Dendritic cell treated with granulocyte-macrophage colony-stimulating factor and Interleukin-4, amounts not matched to agents 40 ng/mL and 50 ng/mL, for 4 days (primary cell): ENCODE results near the gene SRCIN1.

Source experiments
- H3K27ac Mint-ChIP-seq: one replicate; pipeline ENCODE4 v1.8.0; 2022; ENCODE audit warnings: mild to moderate bottlenecking, mixed read lengths
- H3K27me3 Mint-ChIP-seq: one replicate; pipeline ENCODE4 v1.8.0; 2022; ENCODE audit warnings: mild to moderate bottlenecking, mixed read lengths
- H3K36me3 Mint-ChIP-seq: one replicate; pipeline ENCODE4 v1.8.0; 2022; ENCODE audit warnings: low read depth, mixed read lengths
- H3K4me1 Mint-ChIP-seq: one replicate; pipeline ENCODE4 v1.8.0; 2022; ENCODE audit warnings: low read depth, mixed read lengths
- H3K4me3 Mint-ChIP-seq: one replicate; pipeline ENCODE4 v1.8.0; 2022; ENCODE audit warnings: mild to moderate bottlenecking, moderate library complexity, mixed read lengths
- H3K9me3 Mint-ChIP-seq: one replicate; pipeline ENCODE4 v1.8.0; 2022; ENCODE audit warnings: mixed read lengths
- intact Hi-C: fragments of 100-400 bp; cut with micrococcal nuclease; formaldehyde crosslinking; loops from one replicate; pipeline ENCODE4 v1.15.0; 2022

Gene SRCIN1

GRCh38 chr17:38621538-38621937, 15.8 kb upstream of the SRCIN1 start:
- intact Hi-C loops = no loop called here
- Mint-ChIP-seq H3K27me3 (peaks cover 71% of the 10 kb centered on the region), H3K4me1 (peaks cover 8% of the 10 kb centered on the region), H3K27ac (no peak overlapping the region), H3K4me3 (no peak overlapping the region), H3K36me3 (no peaks in the 10 kb centered on the region), H3K9me3 (no peaks in the 10 kb centered on the region)

GRCh38 chr17:38620551-38621277, 15.0 kb upstream of the SRCIN1 start:
- intact Hi-C loops = no loop called here
- H3K27me3 Mint-ChIP-seq = peaks cover 75% of the 10 kb centered on the region
- peaks cover 8% of the 10 kb centered on the region for H3K4me1 Mint-ChIP-seq

GRCh38 chr17:38619937-38620550, 14.3 kb upstream of the SRCIN1 start:
- H3K9me3 Mint-ChIP-seq = no peaks in the 10 kb centered on the region
- peaks cover 70% of the 10 kb centered on the region for H3K27me3 Mint-ChIP-seq
- H3K4me3 Mint-ChIP-seq = no peak overlapping the region
- H3K27ac Mint-ChIP-seq = no peak overlapping the region
- no peaks in the 10 kb centered on the region for H3K36me3 Mint-ChIP-seq
- intact Hi-C loops = no loop called here
- peaks cover 8% of the 10 kb centered on the region for H3K4me1 Mint-ChIP-seq

More at GRCh38 chr17:38620551-38621277, 15.0 kb upstream of the SRCIN1 start:
- H3K36me3 Mint-ChIP-seq = no peaks in the 10 kb centered on the region
- no peak overlapping the region for H3K27ac Mint-ChIP-seq
- no peak overlapping the region for H3K4me3 Mint-ChIP-seq
- H3K9me3 Mint-ChIP-seq = no peaks in the 10 kb centered on the region

- H3K9me3 Mint-ChIP-seq = no peaks in the 10 kb centered on the region
- H3K27me3 Mint-ChIP-seq = peaks cover 69% of the 10 kb centered on the region
- no peak overlapping the region for H3K4me3 Mint-ChIP-seq
- H3K4me1 Mint-ChIP-seq = peaks cover 1% of the 10 kb centered on the region
- no peaks in the 10 kb centered on the region for H3K36me3 Mint-ChIP-seq
- H3K27ac Mint-ChIP-seq = no peak overlapping the region
- intact Hi-C loops = no loop called here
These were observed 13.7 kb upstream of the SRCIN1 start for GRCh38 chr17:38619451-38619795.

- intact Hi-C loops = no loop called here
- Mint-ChIP-seq H3K9me3 (no peaks in the 10 kb centered on the region), H3K27ac (no peak overlapping the region), H3K27me3 (peaks cover 76% of the 10 kb centered on the region), H3K36me3 (no peaks in the 10 kb centered on the region), H3K4me3 (no peak overlapping the region), H3K4me1 (no peaks in the 10 kb centered on the region)
These were observed 12.4 kb upstream of the SRCIN1 start for GRCh38 chr17:38617967-38618760.

- Mint-ChIP-seq H3K36me3 (no peaks in the 10 kb centered on the region), H3K27me3 (peaks cover 76% of the 10 kb centered on the region), H3K4me1 (no peaks in the 10 kb centered on the region), H3K4me3 (no peak overlapping the region), H3K9me3 (no peaks in the 10 kb centered on the region), H3K27ac (no peak overlapping the region)
- intact Hi-C loops = no loop called here
These were observed 11.5 kb upstream of the SRCIN1 start for GRCh38 chr17:38617074-38617860.

- no peaks in the 10 kb centered on the region for H3K9me3 Mint-ChIP-seq
- no peak overlapping the region for H3K27ac Mint-ChIP-seq
- H3K4me1 Mint-ChIP-seq = no peaks in the 10 kb centered on the region
- peaks cover 78% of the 10 kb centered on the region for H3K27me3 Mint-ChIP-seq
- H3K36me3 Mint-ChIP-seq = no peaks in the 10 kb centered on the region
- intact Hi-C loops = no loop called here
- H3K4me3 Mint-ChIP-seq = no peak overlapping the region
These were observed 10.6 kb upstream of the SRCIN1 start for GRCh38 chr17:38616361-38616760.

GRCh38 chr17:38613981-38614779, 8.4 kb upstream of the SRCIN1 start:
- intact Hi-C loops = no loop called here
- no peaks in the 10 kb centered on the region for H3K9me3 Mint-ChIP-seq
- H3K27me3 Mint-ChIP-seq = peaks cover 78% of the 10 kb centered on the region
- H3K27ac Mint-ChIP-seq = no peak overlapping the region
- H3K4me1 Mint-ChIP-seq = no peaks in the 10 kb centered on the region
- H3K36me3 Mint-ChIP-seq = no peaks in the 10 kb centered on the region
- no peak overlapping the region for H3K4me3 Mint-ChIP-seq

- no peaks in the 10 kb centered on the region for H3K4me1 Mint-ChIP-seq
- no peaks in the 10 kb centered on the region for H3K36me3 Mint-ChIP-seq
- no peak overlapping the region for H3K4me3 Mint-ChIP-seq
- H3K27me3 Mint-ChIP-seq = peaks cover 78% of the 10 kb centered on the region
- no peaks in the 10 kb centered on the region for H3K9me3 Mint-ChIP-seq
- intact Hi-C loops = no loop called here
- no peak overlapping the region for H3K27ac Mint-ChIP-seq
These were observed 7.8 kb upstream of the SRCIN1 start for GRCh38 chr17:38613525-38613980.

- H3K27ac Mint-ChIP-seq = no peak overlapping the region
- intact Hi-C loops = no loop called here
- no peak overlapping the region for H3K4me3 Mint-ChIP-seq
- H3K36me3 Mint-ChIP-seq = no peaks in the 10 kb centered on the region
- peaks cover 2% of the 10 kb centered on the region for H3K4me1 Mint-ChIP-seq
- H3K27me3 Mint-ChIP-seq = peaks cover 82% of the 10 kb centered on the region
- H3K9me3 Mint-ChIP-seq = no peaks in the 10 kb centered on the region
These were observed 6.2 kb upstream of the SRCIN1 start for GRCh38 chr17:38611872-38612376.

GRCh38 chr17:38611070-38611786, 5.5 kb upstream of the SRCIN1 start:
- intact Hi-C loops = no loop called here
- Mint-ChIP-seq H3K4me1 (peaks cover 8% of the 10 kb centered on the region), H3K9me3 (no peaks in the 10 kb centered on the region), H3K27ac (no peak overlapping the region), H3K36me3 (no peaks in the 10 kb centered on the region), H3K27me3 (peaks cover 84% of the 10 kb centered on the region), H3K4me3 (no peak overlapping the region)

GRCh38 chr17:38609280-38610031, 3.7 kb upstream of the SRCIN1 start:
- Mint-ChIP-seq H3K27me3 (peaks cover 95% of the 10 kb centered on the region), H3K27ac (no peak overlapping the region)
- intact Hi-C loops = no loop called here

More at GRCh38 chr17:38609280-38610031, 3.7 kb upstream of the SRCIN1 start:
- no peaks in the 10 kb centered on the region for H3K9me3 Mint-ChIP-seq
- peaks cover 12% of the 10 kb centered on the region for H3K4me1 Mint-ChIP-seq
- H3K36me3 Mint-ChIP-seq = no peaks in the 10 kb centered on the region
- H3K4me3 Mint-ChIP-seq = no peak overlapping the region
